GM13976 (cell line): ENCODE measurements around the gene RHOBTB1.

Experiments
- DNase-seq: peaks from one replicate; pipeline ENCODE4 v3.0.0; 2012; ENCODE audit warnings: low spot score
- in situ Hi-C: fragments of 300-500 bp; cut with MboI; formaldehyde crosslinking; loops from one replicate; pipeline ENCODE4 v1.12.0; 2022; ENCODE audit warnings: low sequenced_read_pairs, mixed read lengths, inconsistent platforms; ENCODE audit not compliant: unreplicated experiment
- TF ChIP-seq, protein P1 (sequence below): IDR thresholded peaks from 2 replicates; pipeline ENCODE4 v1.5.1; 2012; ENCODE audit warnings: borderline replicate concordance, mild to moderate bottlenecking; ENCODE audit not compliant: insufficient read depth; ENCODE audit errors: extremely low read depth, missing control alignments, control extremely low read depth

RHOBTB1 gene

DNA sequence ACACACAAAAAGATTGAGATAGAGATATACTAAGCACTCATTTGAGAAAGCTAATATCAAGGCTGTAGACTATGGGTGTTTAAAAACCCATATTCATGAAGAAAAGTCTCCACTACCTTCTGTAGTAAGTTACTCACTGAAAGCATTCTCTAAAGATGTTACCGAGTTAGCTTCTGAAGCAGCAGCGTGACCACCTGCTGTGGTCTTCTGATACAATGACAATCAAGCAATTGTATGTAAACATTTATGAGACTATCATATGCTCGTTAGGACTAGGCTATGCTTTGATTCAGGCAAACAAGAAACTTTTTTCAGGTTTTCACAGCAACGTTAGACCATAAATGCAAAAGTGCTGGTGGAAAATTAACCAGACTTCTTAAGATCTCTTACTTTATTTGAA is 11.2 kb downstream of the RHOBTB1 start:
- in situ Hi-C loops = no loop called here
- TF ChIP-seq, protein P1, sequence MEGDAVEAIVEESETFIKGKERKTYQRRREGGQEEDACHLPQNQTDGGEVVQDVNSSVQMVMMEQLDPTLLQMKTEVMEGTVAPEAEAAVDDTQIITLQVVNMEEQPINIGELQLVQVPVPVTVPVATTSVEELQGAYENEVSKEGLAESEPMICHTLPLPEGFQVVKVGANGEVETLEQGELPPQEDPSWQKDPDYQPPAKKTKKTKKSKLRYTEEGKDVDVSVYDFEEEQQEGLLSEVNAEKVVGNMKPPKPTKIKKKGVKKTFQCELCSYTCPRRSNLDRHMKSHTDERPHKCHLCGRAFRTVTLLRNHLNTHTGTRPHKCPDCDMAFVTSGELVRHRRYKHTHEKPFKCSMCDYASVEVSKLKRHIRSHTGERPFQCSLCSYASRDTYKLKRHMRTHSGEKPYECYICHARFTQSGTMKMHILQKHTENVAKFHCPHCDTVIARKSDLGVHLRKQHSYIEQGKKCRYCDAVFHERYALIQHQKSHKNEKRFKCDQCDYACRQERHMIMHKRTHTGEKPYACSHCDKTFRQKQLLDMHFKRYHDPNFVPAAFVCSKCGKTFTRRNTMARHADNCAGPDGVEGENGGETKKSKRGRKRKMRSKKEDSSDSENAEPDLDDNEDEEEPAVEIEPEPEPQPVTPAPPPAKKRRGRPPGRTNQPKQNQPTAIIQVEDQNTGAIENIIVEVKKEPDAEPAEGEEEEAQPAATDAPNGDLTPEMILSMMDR = no peak

DNA sequence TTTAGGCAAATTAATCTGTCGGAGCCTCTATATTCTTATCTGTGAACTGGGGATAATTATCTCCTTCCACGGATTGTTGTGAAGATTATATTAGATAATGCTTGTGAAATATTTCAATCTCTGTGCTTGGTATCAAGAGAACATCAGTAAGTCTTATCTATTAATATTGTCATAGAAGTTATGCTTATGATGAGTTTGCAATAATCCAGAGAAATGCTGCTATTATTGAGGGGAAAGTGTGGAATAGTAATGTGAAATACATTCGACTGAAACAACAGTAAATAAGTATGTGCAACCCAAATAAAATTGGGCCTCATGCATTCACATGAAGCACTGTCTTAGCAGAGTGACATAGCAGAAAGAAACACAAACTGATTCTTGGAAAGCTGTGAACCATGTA is 13.7 kb downstream of the RHOBTB1 start:
- DNase-seq = no peak
- TF ChIP-seq, protein P1 = no peak
- in situ Hi-C loops = no loop called here

More for the DNA sequence above, 11.2 kb downstream of the RHOBTB1 start:
- DNase-seq = no peak

DNA sequence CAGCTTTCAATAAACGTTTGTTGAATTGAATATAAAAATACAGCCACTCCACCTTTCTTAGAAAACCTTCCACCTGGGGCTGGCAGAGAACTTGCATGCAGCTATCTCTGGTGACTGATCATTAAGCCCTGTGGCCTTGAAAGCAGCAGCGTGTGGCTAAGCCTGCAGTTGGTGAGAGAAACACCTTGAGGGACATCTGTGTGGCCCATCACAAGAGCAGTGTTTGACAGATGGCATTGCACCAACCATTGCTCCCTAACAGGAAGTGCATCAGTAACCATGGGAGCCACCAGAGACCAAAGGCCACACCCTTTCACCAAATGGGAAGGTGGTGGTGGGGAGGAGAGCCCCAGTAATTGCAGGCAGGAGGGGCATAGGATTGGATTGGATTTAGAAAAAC is 22.4 kb downstream of the RHOBTB1 start:
- DNase-seq = no peak
- in situ Hi-C loops = no loop called here
- TF ChIP-seq, protein P1 = no peak

DNA sequence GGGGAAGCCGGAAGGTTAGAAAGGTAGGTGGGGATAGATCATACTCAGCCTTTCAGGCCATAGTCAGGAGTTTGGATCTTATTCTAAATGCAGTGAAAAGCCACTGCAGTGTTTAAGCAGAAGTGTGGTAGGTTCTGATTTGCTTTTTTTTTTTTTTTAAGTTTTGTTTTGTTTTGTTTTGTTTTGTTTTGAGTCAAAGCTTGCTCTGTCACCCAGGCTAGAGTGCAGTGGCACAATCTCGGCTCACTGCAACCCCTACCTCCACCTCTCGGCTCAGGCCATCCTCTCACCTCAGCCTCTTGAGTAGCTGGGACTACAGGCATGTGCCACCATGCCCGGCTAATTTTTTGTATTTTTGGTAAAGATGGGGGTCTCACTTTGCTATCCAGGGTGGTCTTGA is 23.5 kb downstream of the RHOBTB1 start:
- TF ChIP-seq, protein P1 = no peak
- DNase-seq = no peak
- in situ Hi-C loops = no loop called here

DNA sequence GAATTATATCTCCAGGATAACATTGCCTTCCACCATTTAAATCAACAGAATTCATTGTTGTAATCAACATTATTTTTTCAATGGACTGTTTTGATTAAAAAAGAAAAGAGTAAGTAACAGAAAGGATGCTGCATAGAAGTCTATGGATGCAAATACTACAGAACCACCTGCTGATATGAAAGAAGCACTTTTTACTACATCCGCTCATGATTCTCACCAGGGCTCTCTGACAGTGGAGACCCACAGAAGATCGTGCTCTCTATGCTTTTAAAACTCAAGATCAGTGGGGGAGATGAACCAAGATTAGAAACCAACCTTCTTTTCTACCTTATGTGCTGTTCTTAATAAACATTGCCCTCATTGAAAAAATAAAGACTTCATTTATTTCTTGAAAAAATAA is 24.4 kb downstream of the RHOBTB1 start:
- in situ Hi-C loops = no loop called here
- TF ChIP-seq, protein P1 = no peak
- no peak for DNase-seq

DNA sequence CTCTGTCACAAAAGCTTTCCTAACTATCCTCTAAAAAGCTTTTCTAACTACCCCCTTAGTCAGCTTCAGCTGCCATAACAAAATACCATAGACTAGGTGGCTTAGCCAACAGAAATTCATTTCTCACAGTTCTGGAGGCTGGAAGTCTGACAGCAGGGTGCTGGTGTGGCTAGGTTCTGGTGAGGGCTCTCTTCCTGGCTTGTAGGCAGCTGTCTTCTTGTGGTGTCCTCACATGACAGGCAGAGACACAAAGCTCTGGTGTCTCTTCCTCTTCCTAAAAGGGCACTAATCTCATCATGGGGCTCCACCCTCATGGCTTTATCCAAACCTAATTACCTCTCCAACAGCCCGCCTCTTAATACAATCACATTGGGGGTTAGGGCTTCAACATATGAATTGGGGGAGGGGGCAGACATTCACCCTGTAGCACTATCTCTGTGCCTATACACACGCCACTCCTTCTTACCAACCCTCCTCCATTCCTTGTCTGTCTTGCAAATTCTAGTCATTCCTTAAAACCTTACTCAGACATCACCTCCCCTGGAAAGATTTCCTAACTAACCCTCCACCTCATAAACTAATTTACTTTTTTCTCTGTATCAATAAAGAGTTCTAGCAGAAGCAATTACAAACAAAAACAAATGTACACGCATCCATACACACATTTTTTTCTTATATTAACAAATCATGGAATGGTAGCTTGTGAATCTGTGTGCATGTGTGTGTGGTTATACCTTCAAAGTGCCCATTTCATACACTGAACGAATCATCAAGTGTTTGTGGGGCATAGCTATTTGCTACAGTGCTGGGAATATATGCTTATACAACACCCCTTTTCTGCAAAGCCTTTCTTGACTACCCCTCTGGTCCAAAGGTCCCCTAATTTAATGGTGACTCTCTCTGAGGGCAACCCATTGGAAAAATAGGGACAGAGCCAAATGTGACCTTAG is 26.4 kb downstream of the RHOBTB1 start:
- TF ChIP-seq, protein P1 = no peak
- in situ Hi-C loops = no loop called here

More for the DNA sequence above, 26.4 kb downstream of the RHOBTB1 start:
- no peak for DNase-seq
